GM12878 (cell line): ENCODE data around the gene EML3.

Source experiments
- BCL11A ChIP-seq: IDR thresholded peaks from 2 replicates; pipeline ENCODE4 v1.6.1; 2011; ENCODE audit warnings: low read depth, low read length
- BHLHE40 ChIP-seq, 2 experiments: fragments of 450-650 bp in 1 of 2; IDR thresholded peaks; 2 replicates each; pipeline ENCODE4 v1.6.1; 2011 to 2017; ENCODE audit warnings: low read depth in 2 of 2, borderline replicate concordance in 1 of 2, improper control_type of control experiment in 1 of 2, low read length in 1 of 2, mild to moderate bottlenecking in 1 of 2
- CHD1 ChIP-seq: IDR thresholded peaks from 2 replicates; pipeline ENCODE4 v1.6.1; 2012; ENCODE audit warnings: low read depth, low read length, improper control_type of control experiment
- CHD2 ChIP-seq: IDR thresholded peaks from 2 replicates; pipeline ENCODE4 v1.6.1; 2011; ENCODE audit warnings: low read depth, low read length, improper control_type of control experiment, borderline replicate concordance
- EP300 ChIP-seq, 2 experiments: fragments of 150-350 bp in 1 of 2; IDR thresholded peaks; 2 replicates each; pipeline ENCODE4 v1.6.1; 2011 to 2012; ENCODE audit warnings: low read depth in 2 of 2, low read length in 2 of 2, borderline replicate concordance in 1 of 2, improper control_type of control experiment in 1 of 2, inconsistent platforms in 1 of 2; ENCODE audit not compliant: control insufficient read depth in 1 of 2
- LARP7 ChIP-seq: fragments of 450-650 bp; IDR thresholded peaks from 2 replicates; pipeline ENCODE4 v1.6.1; 2017; ENCODE audit warnings: mild to moderate bottlenecking
- POLR2AphosphoS5 ChIP-seq: IDR thresholded peaks from 2 replicates; pipeline ENCODE4 v1.6.1; 2011; ENCODE audit warnings: mild to moderate bottlenecking, low read length, inconsistent platforms
- SRF ChIP-seq, 2 experiments: IDR thresholded peaks; 2 replicates each; pipeline ENCODE4 v1.6.1; 2011; ENCODE audit warnings: low read depth in 2 of 2, low read length in 2 of 2, mild to moderate bottlenecking in 1 of 2, moderate library complexity in 1 of 2
- TARDBP ChIP-seq: IDR thresholded peaks from 2 replicates; pipeline ENCODE4 v1.6.1; 2016; ENCODE audit warnings: borderline replicate concordance
- TBL1XR1 ChIP-seq: IDR thresholded peaks from 2 replicates; pipeline ENCODE4 v1.6.1; 2012; ENCODE audit warnings: low read depth, low read length, improper control_type of control experiment
- ZNF207 ChIP-seq: fragments of 450-650 bp; IDR thresholded peaks from 2 replicates; pipeline ENCODE4 v1.6.1; 2014; ENCODE audit warnings: antibody characterized with exemption, mild to moderate bottlenecking, borderline replicate concordance
- TF ChIP-seq, protein P1 (sequence below): fragments of 450-650 bp; IDR thresholded peaks from 2 replicates; pipeline ENCODE4 v1.6.1; 2017; ENCODE audit warnings: mild to moderate bottlenecking
- TF ChIP-seq, protein P2 (sequence below), 3 experiments: IDR thresholded peaks in 2 of 3; conservative IDR thresholded peaks in 1 of 3; 2 replicates each; pipeline ENCODE4 v1.5.1; 2011; ENCODE audit warnings: low read depth in 3 of 3, low read length in 3 of 3, mild to moderate bottlenecking in 3 of 3, control low read depth in 2 of 3, moderate library complexity in 2 of 3, inconsistent platforms in 1 of 3, mixed read lengths in 1 of 3; ENCODE audit not compliant: control insufficient read depth in 2 of 3, insufficient read depth in 1 of 3; ENCODE audit errors: extremely low read depth in 1 of 3

DNA sequence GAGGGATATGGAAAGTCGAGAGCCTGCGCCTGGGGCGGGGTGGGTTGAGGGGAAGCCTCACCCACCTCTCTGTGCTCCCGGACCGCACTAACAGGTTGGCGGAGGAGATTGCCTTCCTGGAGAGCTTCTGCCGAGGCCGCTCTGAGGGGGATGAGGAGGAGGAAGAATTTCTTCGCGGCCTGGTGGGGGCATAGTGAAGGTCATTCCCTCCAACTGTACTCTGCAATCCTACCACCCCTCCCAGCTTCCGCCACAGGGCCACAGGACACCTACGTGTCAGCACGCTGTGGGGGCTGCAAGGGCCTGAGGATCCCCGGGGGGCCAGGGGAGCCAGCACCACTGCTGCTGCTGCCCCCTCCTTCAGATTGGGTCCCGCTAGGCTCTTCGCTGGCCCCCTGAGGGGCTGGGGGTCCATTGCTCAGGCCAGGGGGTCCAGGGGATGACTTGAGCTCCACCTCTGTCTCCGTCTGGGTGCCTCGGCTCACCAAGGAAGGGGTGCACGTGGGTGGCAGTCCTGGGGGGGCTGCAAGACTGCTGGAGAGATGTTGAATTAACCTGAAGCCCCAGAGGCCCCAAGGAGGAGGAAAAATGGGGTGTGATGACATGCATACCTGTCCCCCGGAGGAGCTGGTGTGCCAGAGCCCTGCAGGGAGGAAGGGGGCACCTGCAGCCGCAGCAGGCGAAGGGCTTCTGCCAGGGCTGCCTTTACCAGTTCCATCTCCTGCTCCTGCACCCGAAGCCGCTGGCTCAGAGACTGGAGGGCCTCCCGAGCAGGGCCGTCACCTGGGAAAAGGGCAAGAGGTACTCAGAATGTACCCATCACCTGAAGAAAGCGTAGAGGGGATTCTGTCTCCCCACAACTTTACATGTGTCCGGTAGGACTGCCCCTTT is 1.5 kb downstream of the EML3 start:
- no peak for TF ChIP-seq ZNF207
- no peak for TF ChIP-seq BHLHE40 (IDR thresholded peaks at IDR 0.05; ENCODE audit: borderline replicate concordance in 1 of 2, low read depth in 2 of 2, low read length in 1 of 2)
- TF ChIP-seq LARP7 = no peak
- no peak for TF ChIP-seq BCL11A
- no peak for TF ChIP-seq CHD2
- no peak for TF ChIP-seq CHD1
- TF ChIP-seq TBL1XR1 = no peak
- TF ChIP-seq TARDBP = no peak
- TF ChIP-seq EP300 (IDR thresholded peaks at IDR 0.05; ENCODE audit: borderline replicate concordance in 1 of 2, control insufficient read depth in 1 of 2, low read depth in 2 of 2, low read length in 2 of 2) = no peak
- TF ChIP-seq, protein P1, sequence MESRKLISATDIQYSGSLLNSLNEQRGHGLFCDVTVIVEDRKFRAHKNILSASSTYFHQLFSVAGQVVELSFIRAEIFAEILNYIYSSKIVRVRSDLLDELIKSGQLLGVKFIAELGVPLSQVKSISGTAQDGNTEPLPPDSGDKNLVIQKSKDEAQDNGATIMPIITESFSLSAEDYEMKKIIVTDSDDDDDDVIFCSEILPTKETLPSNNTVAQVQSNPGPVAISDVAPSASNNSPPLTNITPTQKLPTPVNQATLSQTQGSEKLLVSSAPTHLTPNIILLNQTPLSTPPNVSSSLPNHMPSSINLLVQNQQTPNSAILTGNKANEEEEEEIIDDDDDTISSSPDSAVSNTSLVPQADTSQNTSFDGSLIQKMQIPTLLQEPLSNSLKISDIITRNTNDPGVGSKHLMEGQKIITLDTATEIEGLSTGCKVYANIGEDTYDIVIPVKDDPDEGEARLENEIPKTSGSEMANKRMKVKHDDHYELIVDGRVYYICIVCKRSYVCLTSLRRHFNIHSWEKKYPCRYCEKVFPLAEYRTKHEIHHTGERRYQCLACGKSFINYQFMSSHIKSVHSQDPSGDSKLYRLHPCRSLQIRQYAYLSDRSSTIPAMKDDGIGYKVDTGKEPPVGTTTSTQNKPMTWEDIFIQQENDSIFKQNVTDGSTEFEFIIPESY = no peak
- TF ChIP-seq, protein P2, sequence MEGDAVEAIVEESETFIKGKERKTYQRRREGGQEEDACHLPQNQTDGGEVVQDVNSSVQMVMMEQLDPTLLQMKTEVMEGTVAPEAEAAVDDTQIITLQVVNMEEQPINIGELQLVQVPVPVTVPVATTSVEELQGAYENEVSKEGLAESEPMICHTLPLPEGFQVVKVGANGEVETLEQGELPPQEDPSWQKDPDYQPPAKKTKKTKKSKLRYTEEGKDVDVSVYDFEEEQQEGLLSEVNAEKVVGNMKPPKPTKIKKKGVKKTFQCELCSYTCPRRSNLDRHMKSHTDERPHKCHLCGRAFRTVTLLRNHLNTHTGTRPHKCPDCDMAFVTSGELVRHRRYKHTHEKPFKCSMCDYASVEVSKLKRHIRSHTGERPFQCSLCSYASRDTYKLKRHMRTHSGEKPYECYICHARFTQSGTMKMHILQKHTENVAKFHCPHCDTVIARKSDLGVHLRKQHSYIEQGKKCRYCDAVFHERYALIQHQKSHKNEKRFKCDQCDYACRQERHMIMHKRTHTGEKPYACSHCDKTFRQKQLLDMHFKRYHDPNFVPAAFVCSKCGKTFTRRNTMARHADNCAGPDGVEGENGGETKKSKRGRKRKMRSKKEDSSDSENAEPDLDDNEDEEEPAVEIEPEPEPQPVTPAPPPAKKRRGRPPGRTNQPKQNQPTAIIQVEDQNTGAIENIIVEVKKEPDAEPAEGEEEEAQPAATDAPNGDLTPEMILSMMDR (IDR thresholded peaks at IDR 0.05 in 2 of 3, conservative IDR thresholded peaks at IDR 0.05 in 1 of 3; ENCODE audit: control insufficient read depth in 2 of 3, extremely low read depth in 1 of 3, insufficient read depth in 1 of 3, low read depth in 3 of 3, low read length in 3 of 3) = no peak
- TF ChIP-seq POLR2AphosphoS5 = no peak
- no peak for TF ChIP-seq SRF (IDR thresholded peaks at IDR 0.05; ENCODE audit: low read depth in 2 of 2, low read length in 2 of 2)
